ENCODE results near the gene CEP112.

Gene CEP112

GRCh38 chr17:66056148-66056547 is 135.8 kb downstream of the CEP112 start:
- DNase-seq: no peak

GRCh38 chr17:66054242-66054641 is 137.7 kb downstream of the CEP112 start:
- no peak for DNase-seq

- DNase-seq: no peak
Observed at GRCh38 chr17:66044083-66044482, 147.8 kb downstream of the CEP112 start.

GRCh38 chr17:66043419-66043818 is 148.5 kb downstream of the CEP112 start:
- DNase-seq: no peak

- DNase-seq: no peak
Observed at GRCh38 chr17:66040402-66040801, 151.5 kb downstream of the CEP112 start.

- no peak for DNase-seq
Observed at GRCh38 chr17:66038125-66038524, 153.8 kb downstream of the CEP112 start.

- no peak for DNase-seq
Observed at GRCh38 chr17:66037221-66037620, 154.7 kb downstream of the CEP112 start.

- DNase-seq: no peak
Observed at GRCh38 chr17:66032082-66032712, 159.7 kb downstream of the CEP112 start.

GRCh38 chr17:66025551-66025950 is 166.4 kb downstream of the CEP112 start:
- DNase-seq: no peak

GRCh38 chr17:66021757-66022156 is 170.2 kb downstream of the CEP112 start:
- no peak for DNase-seq

- DNase-seq: no peak
Observed at GRCh38 chr17:66018786-66019185, 173.1 kb downstream of the CEP112 start.

GRCh38 chr17:66016231-66016630 is 175.7 kb downstream of the CEP112 start:
- no peak for DNase-seq

GRCh38 chr17:66008680-66009079 is 183.3 kb downstream of the CEP112 start:
- DNase-seq: no peak

- no peak for DNase-seq
Observed at GRCh38 chr17:66006654-66007053, 185.3 kb downstream of the CEP112 start.

GRCh38 chr17:66002812-66003211 is 189.1 kb downstream of the CEP112 start:
- DNase-seq: no peak

- no peak for DNase-seq
Observed at GRCh38 chr17:66002063-66002585, 189.8 kb downstream of the CEP112 start.

GRCh38 chr17:66000216-66000615 is 191.7 kb downstream of the CEP112 start:
- DNase-seq: no peak

- no peak for DNase-seq
Observed at GRCh38 chr17:65998675-65999074, 193.3 kb downstream of the CEP112 start.

- DNase-seq: no peak
Observed at GRCh38 chr17:65994679-65995078, 197.3 kb downstream of the CEP112 start.

- DNase-seq: no peak
Observed at GRCh38 chr17:65994114-65994513, 197.8 kb downstream of the CEP112 start.

- no peak for DNase-seq
Observed at GRCh38 chr17:65990593-65990992, 201.3 kb downstream of the CEP112 start.

GRCh38 chr17:65988451-65988850 is 203.5 kb downstream of the CEP112 start:
- no peak for DNase-seq

GRCh38 chr17:65987988-65988387 is 203.9 kb downstream of the CEP112 start:
- no peak for DNase-seq

- no peak for DNase-seq
Observed at GRCh38 chr17:65985571-65985970, 206.4 kb downstream of the CEP112 start.

- no peak for DNase-seq
Observed at GRCh38 chr17:65984299-65984698, 207.6 kb downstream of the CEP112 start.

Data from CD4-positive, alpha-beta T cell treated with Interleukin-1 beta for 1 hour (primary cell).